ENCODE data around the gene CRY2. TPM values are rescaled to one million over a fixed set of nuclear protein-coding genes. Genes with fewer than 3 reads are reported as not detected.

The CRY2 gene
- total RNA-seq, 4 donors from 2014 or later = 5.6 to 21.0 (median 13.4) TPM

- H3K36me3 ChIP-seq = peaks cover 13 to 51% (median 17%) of the 10 kb centered on the region in 3 donors
- H3K4me1 ChIP-seq = peaks cover 3 to 24% (median 6%) of the 10 kb centered on the region in 3 donors
- WGBS, 2 donors = 73 to 88% methylated on average over 4 to 6 of the region's 7 CpGs
- no peaks in the 10 kb centered on the region for H3K27me3 ChIP-seq
- intact Hi-C loops (cut with DNase I) = no loop called here
- H3K4me3 ChIP-seq = no peak overlapping the region
- DNase-seq = no peak
- no peak for TF ChIP-seq POLR2A (IDR thresholded peaks at IDR 0.05)
- TF ChIP-seq, protein P1, sequence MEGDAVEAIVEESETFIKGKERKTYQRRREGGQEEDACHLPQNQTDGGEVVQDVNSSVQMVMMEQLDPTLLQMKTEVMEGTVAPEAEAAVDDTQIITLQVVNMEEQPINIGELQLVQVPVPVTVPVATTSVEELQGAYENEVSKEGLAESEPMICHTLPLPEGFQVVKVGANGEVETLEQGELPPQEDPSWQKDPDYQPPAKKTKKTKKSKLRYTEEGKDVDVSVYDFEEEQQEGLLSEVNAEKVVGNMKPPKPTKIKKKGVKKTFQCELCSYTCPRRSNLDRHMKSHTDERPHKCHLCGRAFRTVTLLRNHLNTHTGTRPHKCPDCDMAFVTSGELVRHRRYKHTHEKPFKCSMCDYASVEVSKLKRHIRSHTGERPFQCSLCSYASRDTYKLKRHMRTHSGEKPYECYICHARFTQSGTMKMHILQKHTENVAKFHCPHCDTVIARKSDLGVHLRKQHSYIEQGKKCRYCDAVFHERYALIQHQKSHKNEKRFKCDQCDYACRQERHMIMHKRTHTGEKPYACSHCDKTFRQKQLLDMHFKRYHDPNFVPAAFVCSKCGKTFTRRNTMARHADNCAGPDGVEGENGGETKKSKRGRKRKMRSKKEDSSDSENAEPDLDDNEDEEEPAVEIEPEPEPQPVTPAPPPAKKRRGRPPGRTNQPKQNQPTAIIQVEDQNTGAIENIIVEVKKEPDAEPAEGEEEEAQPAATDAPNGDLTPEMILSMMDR (IDR thresholded peaks at IDR 0.05) = no peak
- H3K27ac ChIP-seq = no peak overlapping the region
- H3K9me3 ChIP-seq = no peaks in the 10 kb centered on the region
These were observed 34.4 kb upstream of the CRY2 start for GRCh38 chr11:45812581-45813548.

DNA sequence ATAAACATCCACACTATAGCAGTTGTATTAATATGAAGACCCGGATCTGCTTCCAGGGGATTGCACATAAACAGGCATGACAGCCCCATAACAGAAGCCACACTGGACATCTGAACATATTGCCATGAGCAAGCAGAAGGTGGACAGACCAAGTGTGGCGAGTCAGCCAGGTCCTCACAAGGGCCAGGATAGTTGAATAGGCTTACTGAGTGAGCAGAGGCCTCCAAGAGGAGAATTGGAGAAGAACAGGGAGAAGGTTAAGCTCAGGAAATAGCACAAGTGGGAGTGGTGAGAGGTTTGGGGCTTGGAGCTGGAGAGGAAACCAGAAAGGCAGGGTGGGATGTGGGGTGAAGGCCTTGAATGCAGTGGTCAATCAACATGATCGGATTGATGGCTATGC is 31.5 kb upstream of the CRY2 start:
- H3K4me1 ChIP-seq = no peaks in the 10 kb centered on the region
- no peaks in the 10 kb centered on the region for H3K27me3 ChIP-seq
- no peak for TF ChIP-seq POLR2A (IDR thresholded peaks at IDR 0.05)
- TF ChIP-seq, protein P1 (IDR thresholded peaks at IDR 0.05) = peak in 1 of 6 experiments; percentile 3
- no peak overlapping the region for H3K27ac ChIP-seq
- no peak for DNase-seq
- H3K4me3 ChIP-seq = no peak overlapping the region
- WGBS, 2 donors = 64 to 82% methylated on average over 3 of the region's 3 CpGs
- H3K9me3 ChIP-seq = no peaks in the 10 kb centered on the region
- H3K36me3 ChIP-seq = peaks cover 8 to 22% (median 17%) of the 10 kb centered on the region in 3 donors
- intact Hi-C loops (cut with DNase I) = no loop called here

- Histone ChIP-seq H3K9me3 (no peaks in the 10 kb centered on the region), H3K27ac (no peak overlapping the region), H3K4me1 (no peaks in the 10 kb centered on the region), H3K36me3 (peaks cover 0 to 14% (median 8%) of the 10 kb centered on the region in 3 donors), H3K27me3 (no peaks in the 10 kb centered on the region), H3K4me3 (no peak overlapping the region)
- intact Hi-C loops (cut with DNase I) = no loop called here
- WGBS, 2 donors = 29 to 69% methylated on average over 1 to 3 of the region's 3 CpGs
- no peak for DNase-seq
- TF ChIP-seq POLR2A (IDR thresholded peaks at IDR 0.05) = no peak
- TF ChIP-seq, protein P1 (IDR thresholded peaks at IDR 0.05) = no peak
These were observed 30.7 kb upstream of the CRY2 start for GRCh38 chr11:45816614-45817013.

GRCh38 chr11:45817191-45817590 is 30.1 kb upstream of the CRY2 start:
- H3K27ac ChIP-seq = no peak overlapping the region
- DNase-seq = no peak
- no peak overlapping the region for H3K4me3 ChIP-seq
- peaks cover 0 to 8% (median 3%) of the 10 kb centered on the region in 3 donors for H3K36me3 ChIP-seq
- 79 to 81% methylated on average over 4 of the region's 7 CpGs for WGBS, 2 donors
- H3K4me1 ChIP-seq = no peaks in the 10 kb centered on the region
- TF ChIP-seq POLR2A (IDR thresholded peaks at IDR 0.05) = no peak
- TF ChIP-seq, protein P1 (IDR thresholded peaks at IDR 0.05) = no peak
- intact Hi-C loops (cut with DNase I) = no loop called here
- no peaks in the 10 kb centered on the region for H3K9me3 ChIP-seq
- no peaks in the 10 kb centered on the region for H3K27me3 ChIP-seq

- TF ChIP-seq, protein P1 (IDR thresholded peaks at IDR 0.05) = no peak
- no peak for TF ChIP-seq POLR2A (IDR thresholded peaks at IDR 0.05)
- Histone ChIP-seq H3K4me1 (no peaks in the 10 kb centered on the region), H3K27ac (no peak overlapping the region), H3K4me3 (no peak overlapping the region), H3K36me3 (no peaks in the 10 kb centered on the region), H3K27me3 (no peaks in the 10 kb centered on the region), H3K9me3 (no peaks in the 10 kb centered on the region)
- intact Hi-C loops (cut with DNase I) = no loop called here
- no peak for DNase-seq
- WGBS, 2 donors = 73 to 85% methylated on average over 6 of the region's 6 CpGs
These were observed 28.2 kb upstream of the CRY2 start for GRCh38 chr11:45818961-45819605.

All from esophagus squamous epithelium (tissue), 5 donors.